GM12878 (cell line): ENCODE measurements around the gene MACF1. TPM values are rescaled to one million over a fixed set of nuclear protein-coding genes. Genes with fewer than 3 reads are reported as not detected.

Experiments
- BACH1 ChIP-seq: fragments of 450-650 bp; IDR thresholded peaks from 2 replicates; pipeline ENCODE4 v1.6.1; 2017; ENCODE audit warnings: mild to moderate bottlenecking, borderline replicate concordance
- CUX1 ChIP-seq: IDR thresholded peaks from 2 replicates; pipeline ENCODE4 v1.6.1; 2012; ENCODE audit warnings: improper control_type of control experiment, low read depth, low read length; ENCODE audit not compliant: insufficient replicate concordance
- EP300 ChIP-seq, 2 experiments: fragments of 150-350 bp in 1 of 2; IDR thresholded peaks; 2 replicates each; pipeline ENCODE4 v1.6.1; 2011 to 2012; ENCODE audit warnings: low read depth in 2 of 2, low read length in 2 of 2, borderline replicate concordance in 1 of 2, improper control_type of control experiment in 1 of 2, inconsistent platforms in 1 of 2; ENCODE audit not compliant: control insufficient read depth in 1 of 2
- ZNF384 ChIP-seq: IDR thresholded peaks from 2 replicates; pipeline ENCODE4 v1.6.1; 2012; ENCODE audit warnings: low read depth, mild to moderate bottlenecking, low read length, improper control_type of control experiment, borderline replicate concordance
- polyA plus RNA-seq, 11 experiments: library from polyadenylated mRNA; depleted of rRNA in 4 of 11; unstranded in 6 of 11; stranded (reverse) in 5 of 11; fragments of >200 nt; fragmentation: Nextera tagmentation in 4 of 11; fragmentation: Illumina TruSeq in 1 of 11; extraction: Ambion mirVana in 4 of 11; extraction: Trizol in 1 of 11; gene quantifications; 1 replicate in 1 of 11; 2 replicates in 10 of 11; pipeline versions ENCODE4 v1.2.1 to v1.2.3, GENCODE V29; 2011 to 2016; ENCODE audit warnings: inconsistent platforms in 2 of 11, missing spikeins in 2 of 11, low read depth in 1 of 11
- total RNA-seq, 4 experiments: library from RNA; depleted of rRNA in 3 of 4; stranded (reverse); fragments of >200 nt in 3 of 4; fragmentation: Illumina TruSeq in 1 of 4; extraction: Trizol in 1 of 4; gene quantifications; 2 replicates each; pipeline versions ENCODE4 v1.2.1 to v1.2.3, GENCODE V29; 2013 to 2021
- TF ChIP-seq, protein P1 (sequence below): fragments of 450-650 bp; IDR thresholded peaks from 2 replicates; pipeline ENCODE4 v1.6.1; 2016; ENCODE audit warnings: mild to moderate bottlenecking, moderate library complexity, borderline replicate concordance

Gene MACF1
- total and polyA plus RNA-seq, 10 of the 15 experiments (the other 5 are each of a cell fraction or from before 2014, with no cell fraction given), result 15.5 to 201 (median 76.9) TPM

GRCh38 chr1:39408641-39409054 is 204.2 kb downstream of the MACF1 start (continued):
- TF ChIP-seq, protein P1, sequence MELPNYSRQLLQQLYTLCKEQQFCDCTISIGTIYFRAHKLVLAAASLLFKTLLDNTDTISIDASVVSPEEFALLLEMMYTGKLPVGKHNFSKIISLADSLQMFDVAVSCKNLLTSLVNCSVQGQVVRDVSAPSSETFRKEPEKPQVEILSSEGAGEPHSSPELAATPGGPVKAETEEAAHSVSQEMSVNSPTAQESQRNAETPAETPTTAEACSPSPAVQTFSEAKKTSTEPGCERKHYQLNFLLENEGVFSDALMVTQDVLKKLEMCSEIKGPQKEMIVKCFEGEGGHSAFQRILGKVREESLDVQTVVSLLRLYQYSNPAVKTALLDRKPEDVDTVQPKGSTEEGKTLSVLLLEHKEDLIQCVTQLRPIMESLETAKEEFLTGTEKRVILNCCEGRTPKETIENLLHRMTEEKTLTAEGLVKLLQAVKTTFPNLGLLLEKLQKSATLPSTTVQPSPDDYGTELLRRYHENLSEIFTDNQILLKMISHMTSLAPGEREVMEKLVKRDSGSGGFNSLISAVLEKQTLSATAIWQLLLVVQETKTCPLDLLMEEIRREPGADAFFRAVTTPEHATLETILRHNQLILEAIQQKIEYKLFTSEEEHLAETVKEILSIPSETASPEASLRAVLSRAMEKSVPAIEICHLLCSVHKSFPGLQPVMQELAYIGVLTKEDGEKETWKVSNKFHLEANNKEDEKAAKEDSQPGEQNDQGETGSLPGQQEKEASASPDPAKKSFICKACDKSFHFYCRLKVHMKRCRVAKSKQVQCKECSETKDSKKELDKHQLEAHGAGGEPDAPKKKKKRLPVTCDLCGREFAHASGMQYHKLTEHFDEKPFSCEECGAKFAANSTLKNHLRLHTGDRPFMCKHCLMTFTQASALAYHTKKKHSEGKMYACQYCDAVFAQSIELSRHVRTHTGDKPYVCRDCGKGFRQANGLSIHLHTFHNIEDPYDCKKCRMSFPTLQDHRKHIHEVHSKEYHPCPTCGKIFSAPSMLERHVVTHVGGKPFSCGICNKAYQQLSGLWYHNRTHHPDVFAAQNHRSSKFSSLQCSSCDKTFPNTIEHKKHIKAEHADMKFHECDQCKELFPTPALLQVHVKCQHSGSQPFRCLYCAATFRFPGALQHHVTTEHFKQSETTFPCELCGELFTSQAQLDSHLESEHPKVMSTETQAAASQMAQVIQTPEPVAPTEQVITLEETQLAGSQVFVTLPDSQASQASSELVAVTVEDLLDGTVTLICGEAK, result no peak
- TF ChIP-seq CUX1 (no peak), BACH1 (peak; percentile 5; the same call in 1 of the 2 replicates), ZNF384 (no peak), EP300 (IDR thresholded peaks at IDR 0.05; ENCODE audit: borderline replicate concordance in 1 of 2, control insufficient read depth in 1 of 2, low read depth in 2 of 2, low read length in 2 of 2) (no peak)
